Memory B cell (primary cell): ENCODE results near the gene THBS2.
"Not testable (repeated sequence)": the region's sequence is repeated elsewhere in the genome, so short reads cannot be mapped to it uniquely, and the experiment has no call there.

Experiments used
- ATAC-seq: fragments of 150-1000 bp; cut with Tn5 transposase; 2 replicates; pipeline ENCODE4 v1.10.0; 2021; ENCODE audit warnings: low read depth, mild to moderate bottlenecking, moderate library complexity
- DNase-seq, 2 donors: peaks; one replicate each; pipeline ENCODE4 v3.0.0; 2022; ENCODE audit warnings: low spot score in 2 of 2
- H3K27ac Mint-ChIP-seq: one replicate; pipeline ENCODE4 v1.8.0; 2022; ENCODE audit warnings: mild to moderate bottlenecking, moderate library complexity, mixed read lengths
- H3K27me3 Mint-ChIP-seq: one replicate; pipeline ENCODE4 v1.8.0; 2022; ENCODE audit warnings: mixed read lengths
- H3K36me3 Mint-ChIP-seq: one replicate; pipeline ENCODE4 v1.8.0; 2022; ENCODE audit warnings: mild to moderate bottlenecking, mixed read lengths
- H3K4me1 Mint-ChIP-seq: one replicate; pipeline ENCODE4 v1.8.0; 2022; ENCODE audit warnings: mixed read lengths
- H3K4me3 Mint-ChIP-seq: one replicate; pipeline ENCODE4 v1.8.0; 2022; ENCODE audit warnings: mild to moderate bottlenecking, moderate library complexity, mixed read lengths
- H3K9me3 Mint-ChIP-seq: one replicate; pipeline ENCODE4 v1.8.0; 2022; ENCODE audit warnings: mixed read lengths

The THBS2 gene

DNA sequence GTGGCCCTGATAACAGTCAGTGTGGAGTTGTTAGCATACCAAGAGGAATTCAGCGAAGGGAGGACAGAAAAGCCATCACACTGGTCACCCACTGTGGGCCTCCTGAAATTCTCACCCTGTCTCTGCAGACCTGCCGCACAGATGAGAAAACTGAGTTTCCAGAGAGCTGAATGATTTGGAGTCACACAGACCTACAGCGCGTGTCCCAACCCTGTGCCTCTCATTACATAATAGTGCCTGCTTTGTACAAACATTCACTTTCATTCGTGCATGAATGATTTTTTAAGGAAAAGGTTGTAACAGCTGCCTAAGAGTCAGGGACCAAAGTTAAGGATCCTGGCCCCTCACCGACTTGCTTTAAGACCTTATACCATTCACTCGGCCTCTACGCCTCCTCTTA lies 62.7 kb downstream of the THBS2 start:
- Mint-ChIP-seq H3K36me3 (peaks cover 3% of the 10 kb centered on the region), H3K9me3 (no peaks in the 10 kb centered on the region), H3K4me1 (no peaks in the 10 kb centered on the region), H3K27me3 (peaks cover 6% of the 10 kb centered on the region), H3K27ac (no peak overlapping the region), H3K4me3 (no peak overlapping the region)
- ATAC-seq (no peak), DNase-seq (no peak)

- DNase-seq (no peak), ATAC-seq (no peak)
- Mint-ChIP-seq H3K27ac (no peak overlapping the region), H3K27me3 (peaks cover 6% of the 10 kb centered on the region), H3K36me3 (peaks cover 3% of the 10 kb centered on the region), H3K9me3 (no peaks in the 10 kb centered on the region), H3K4me1 (no peaks in the 10 kb centered on the region), H3K4me3 (no peak overlapping the region)
Observed at GRCh38 chr6:169190144-169190584, 63.5 kb downstream of the THBS2 start.

- Mint-ChIP-seq H3K27ac (no peak overlapping the region), H3K27me3 (peaks cover 6% of the 10 kb centered on the region), H3K4me1 (no peaks in the 10 kb centered on the region), H3K9me3 (no peaks in the 10 kb centered on the region), H3K36me3 (peaks cover 3% of the 10 kb centered on the region), H3K4me3 (no peak overlapping the region)
- DNase-seq (no peak), ATAC-seq (no peak)
Observed at GRCh38 chr6:169189686-169190085, 64.0 kb downstream of the THBS2 start.

- H3K27ac Mint-ChIP-seq = no peak overlapping the region
- DNase-seq (no peak), ATAC-seq (no peak)
- H3K4me3 Mint-ChIP-seq = no peak overlapping the region
- H3K36me3 Mint-ChIP-seq = peaks cover 3% of the 10 kb centered on the region
- H3K9me3 Mint-ChIP-seq = no peaks in the 10 kb centered on the region
- H3K4me1 Mint-ChIP-seq = no peaks in the 10 kb centered on the region
- peaks cover 6% of the 10 kb centered on the region for H3K27me3 Mint-ChIP-seq
Observed at GRCh38 chr6:169189182-169189581, 64.5 kb downstream of the THBS2 start.

GRCh38 chr6:169188475-169188874 lies 65.2 kb downstream of the THBS2 start:
- no peaks in the 10 kb centered on the region for H3K9me3 Mint-ChIP-seq
- no peak for DNase-seq
- ATAC-seq = no peak
- no peaks in the 10 kb centered on the region for H3K4me1 Mint-ChIP-seq
- H3K27ac Mint-ChIP-seq = no peak overlapping the region
- H3K36me3 Mint-ChIP-seq = peaks cover 3% of the 10 kb centered on the region
- H3K27me3 Mint-ChIP-seq = peaks cover 6% of the 10 kb centered on the region
- H3K4me3 Mint-ChIP-seq = no peak overlapping the region

DNA sequence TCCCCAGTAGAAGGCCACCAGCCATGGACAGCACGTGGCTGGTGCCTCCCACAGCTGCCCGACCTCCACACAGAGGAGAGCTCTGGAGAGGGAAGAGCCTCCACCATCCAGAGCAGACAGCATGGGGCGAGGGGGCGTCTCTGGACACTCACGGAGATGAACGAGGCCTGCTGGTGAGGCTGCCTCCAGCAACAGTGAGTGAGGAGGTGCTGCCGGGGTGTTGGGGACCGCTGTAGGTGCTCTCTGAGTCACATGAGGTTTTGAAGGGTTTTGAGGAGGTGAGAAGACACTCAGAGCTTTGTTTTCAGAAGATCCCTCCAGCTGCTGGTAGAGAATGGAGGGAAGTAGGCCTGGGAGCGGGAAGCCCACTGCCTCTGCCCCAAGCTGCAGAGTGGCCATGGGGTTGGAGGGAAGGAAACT lies 65.6 kb downstream of the THBS2 start:
- no peak overlapping the region for H3K27ac Mint-ChIP-seq
- H3K9me3 Mint-ChIP-seq = no peaks in the 10 kb centered on the region
- H3K27me3 Mint-ChIP-seq = peaks cover 3% of the 10 kb centered on the region
- no peaks in the 10 kb centered on the region for H3K4me1 Mint-ChIP-seq
- DNase-seq (no peak), ATAC-seq (no peak)
- no peak overlapping the region for H3K4me3 Mint-ChIP-seq
- H3K36me3 Mint-ChIP-seq = peaks cover 2% of the 10 kb centered on the region

- no peak overlapping the region for H3K27ac Mint-ChIP-seq
- ATAC-seq (no peak), DNase-seq (no peak)
- H3K4me3 Mint-ChIP-seq = no peak overlapping the region
- no peaks in the 10 kb centered on the region for H3K36me3 Mint-ChIP-seq
- no peaks in the 10 kb centered on the region for H3K9me3 Mint-ChIP-seq
- no peaks in the 10 kb centered on the region for H3K27me3 Mint-ChIP-seq
- no peaks in the 10 kb centered on the region for H3K4me1 Mint-ChIP-seq
Observed at GRCh38 chr6:169186496-169187169, 67.0 kb downstream of the THBS2 start.

DNA sequence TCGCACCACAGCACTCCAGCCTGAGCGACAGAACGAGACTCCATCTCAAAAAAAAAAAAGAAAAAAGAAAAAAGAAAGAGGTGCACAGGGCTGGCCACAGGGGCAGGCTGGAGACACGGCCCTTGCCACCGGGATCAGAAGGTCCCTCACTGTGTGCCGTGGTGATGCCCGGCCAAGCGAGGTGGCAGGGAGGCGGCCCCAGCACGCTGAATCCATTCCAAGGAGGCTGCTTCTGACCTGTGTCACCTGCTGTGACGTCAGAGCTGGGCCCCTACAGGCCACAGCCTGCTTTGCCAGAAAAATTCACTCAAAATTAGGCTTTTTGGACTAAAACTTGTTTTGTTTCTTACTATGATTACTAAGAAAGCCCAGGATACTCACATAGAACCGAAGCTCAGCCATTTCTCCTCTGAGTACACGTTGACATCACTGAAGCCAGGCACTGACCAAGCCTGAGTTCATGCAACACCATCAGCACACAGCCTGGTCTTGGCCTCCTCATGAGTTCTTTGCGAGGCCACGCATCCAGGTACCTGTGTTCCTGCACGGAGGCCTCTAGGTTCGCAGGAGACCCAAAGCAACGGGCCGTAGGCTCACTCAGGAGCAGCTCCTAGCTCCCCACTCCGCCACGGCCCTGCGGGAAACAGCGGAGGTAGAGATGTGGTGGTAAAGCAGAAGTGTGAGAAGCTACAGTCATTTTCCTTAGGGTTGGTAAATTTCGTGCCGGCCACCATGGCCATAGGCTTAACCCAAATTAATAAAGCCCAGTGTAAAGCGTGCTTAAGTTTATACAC lies 67.8 kb downstream of the THBS2 start:
- Mint-ChIP-seq H3K4me1 (no peaks in the 10 kb centered on the region), H3K27ac (no peak overlapping the region), H3K27me3 (no peaks in the 10 kb centered on the region), H3K9me3 (no peaks in the 10 kb centered on the region), H3K36me3 (no peaks in the 10 kb centered on the region), H3K4me3 (no peak overlapping the region)
- ATAC-seq (no peak), DNase-seq (peak in 1 of 2 donors; percentile 0)

DNA sequence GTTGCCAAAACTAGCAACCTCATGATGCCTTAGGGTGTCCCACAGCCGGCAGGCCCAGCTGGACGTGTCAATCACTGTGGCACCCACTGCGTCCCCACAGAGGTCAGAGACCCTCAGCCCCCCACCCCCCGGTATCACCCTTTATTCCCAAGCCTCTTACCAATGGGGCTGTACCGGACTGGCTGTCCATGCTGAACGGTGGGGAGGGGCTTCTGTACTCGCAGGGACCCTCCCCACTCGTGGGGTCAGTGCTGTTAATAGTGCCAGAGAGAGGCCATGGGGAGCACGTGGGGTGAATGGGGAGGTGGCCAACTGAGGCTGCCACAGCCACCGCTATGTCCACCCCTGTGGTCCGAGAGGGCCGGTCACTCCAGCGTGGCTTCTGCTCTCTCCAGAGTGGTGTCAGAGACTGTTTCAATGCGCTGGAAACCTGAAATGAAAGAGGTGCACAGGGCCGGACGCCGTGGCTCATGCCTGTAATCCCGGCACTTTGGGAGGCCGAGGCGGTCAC lies 68.6 kb downstream of the THBS2 start:
- Mint-ChIP-seq H3K9me3 (no peaks in the 10 kb centered on the region), H3K36me3 (no peaks in the 10 kb centered on the region), H3K4me1 (no peaks in the 10 kb centered on the region), H3K4me3 (no peak overlapping the region), H3K27me3 (no peaks in the 10 kb centered on the region), H3K27ac (no peak overlapping the region)
- DNase-seq (no peak), ATAC-seq (no peak)

DNA sequence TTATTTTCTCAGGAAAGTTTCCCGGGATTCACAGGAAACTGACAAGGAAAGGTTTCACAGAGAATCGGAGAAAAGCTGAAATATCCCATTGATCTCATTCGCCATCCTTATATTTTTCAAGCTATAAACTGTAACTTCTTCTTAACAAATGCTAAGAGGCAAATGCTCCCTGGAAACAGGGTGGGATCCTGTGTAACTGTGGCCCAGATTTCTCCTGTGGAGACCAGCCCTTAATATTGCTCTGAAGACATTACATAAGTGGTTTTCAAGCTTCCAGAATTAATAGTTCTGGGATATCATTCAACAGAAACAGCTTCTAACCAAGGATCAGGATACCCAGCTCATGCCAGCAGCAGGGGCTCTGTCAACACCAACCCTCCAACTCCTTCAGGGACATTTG lies 69.2 kb downstream of the THBS2 start:
- no peaks in the 10 kb centered on the region for H3K36me3 Mint-ChIP-seq
- no peaks in the 10 kb centered on the region for H3K9me3 Mint-ChIP-seq
- no peak for DNase-seq
- no peak overlapping the region for H3K27ac Mint-ChIP-seq
- H3K4me3 Mint-ChIP-seq = no peak overlapping the region
- no peaks in the 10 kb centered on the region for H3K4me1 Mint-ChIP-seq
- no peak for ATAC-seq
- H3K27me3 Mint-ChIP-seq = no peaks in the 10 kb centered on the region

- ATAC-seq (no peak), DNase-seq (no peak)
- peaks cover 4% of the 10 kb centered on the region for H3K27me3 Mint-ChIP-seq
- no peaks in the 10 kb centered on the region for H3K9me3 Mint-ChIP-seq
- no peak overlapping the region for H3K27ac Mint-ChIP-seq
- no peaks in the 10 kb centered on the region for H3K4me1 Mint-ChIP-seq
- H3K36me3 Mint-ChIP-seq = no peaks in the 10 kb centered on the region
- no peak overlapping the region for H3K4me3 Mint-ChIP-seq
Observed at GRCh38 chr6:169183233-169183632, 70.4 kb downstream of the THBS2 start.

DNA sequence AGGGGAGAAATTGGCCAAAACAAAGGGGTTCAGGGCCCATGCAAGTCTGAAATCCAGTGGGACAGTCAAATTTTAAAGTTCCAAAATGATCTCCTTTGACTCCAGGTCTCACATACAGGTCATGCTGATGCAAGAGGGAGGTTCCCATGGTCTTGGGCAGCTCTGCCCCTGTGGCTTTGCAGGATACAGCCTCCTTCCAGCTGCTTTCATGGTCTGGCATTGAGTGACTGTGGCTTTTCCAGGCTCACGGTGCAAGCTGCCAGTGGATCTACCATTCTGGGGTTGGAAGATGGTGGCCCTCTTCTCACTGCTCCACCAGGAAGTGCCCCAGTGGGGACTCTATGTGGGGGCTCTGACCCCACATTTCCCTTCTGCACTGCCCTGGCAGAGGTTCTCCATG lies 73.8 kb downstream of the THBS2 start:
- not testable (repeated sequence) for H3K36me3 Mint-ChIP-seq, H3K9me3 Mint-ChIP-seq, DNase-seq, H3K4me3 Mint-ChIP-seq, H3K27ac Mint-ChIP-seq, ATAC-seq, H3K4me1 Mint-ChIP-seq
- H3K27me3 Mint-ChIP-seq = peaks cover 13% of the 10 kb centered on the region

GRCh38 chr6:169177516-169178166 lies 76.0 kb downstream of the THBS2 start:
- ATAC-seq (no peak), DNase-seq (no peak)
- Mint-ChIP-seq H3K27me3 (peaks cover 15% of the 10 kb centered on the region), H3K27ac (no peak overlapping the region), H3K4me1 (no peaks in the 10 kb centered on the region), H3K4me3 (no peak overlapping the region), H3K9me3 (no peaks in the 10 kb centered on the region), H3K36me3 (no peaks in the 10 kb centered on the region)

- Mint-ChIP-seq H3K4me1 (no peaks in the 10 kb centered on the region), H3K27ac (no peak overlapping the region), H3K27me3 (peaks cover 15% of the 10 kb centered on the region), H3K4me3 (no peak overlapping the region), H3K9me3 (no peaks in the 10 kb centered on the region), H3K36me3 (no peaks in the 10 kb centered on the region)
- DNase-seq = no peak
- ATAC-seq = no peak
Observed at GRCh38 chr6:169176361-169176991, 77.2 kb downstream of the THBS2 start.
